ENCODE data around the gene CLIC6.
"Not testable (repeated sequence)": the region's sequence is repeated elsewhere in the genome, so short reads cannot be mapped to it uniquely, and the experiment has no call there.

The CLIC6 gene

DNA sequence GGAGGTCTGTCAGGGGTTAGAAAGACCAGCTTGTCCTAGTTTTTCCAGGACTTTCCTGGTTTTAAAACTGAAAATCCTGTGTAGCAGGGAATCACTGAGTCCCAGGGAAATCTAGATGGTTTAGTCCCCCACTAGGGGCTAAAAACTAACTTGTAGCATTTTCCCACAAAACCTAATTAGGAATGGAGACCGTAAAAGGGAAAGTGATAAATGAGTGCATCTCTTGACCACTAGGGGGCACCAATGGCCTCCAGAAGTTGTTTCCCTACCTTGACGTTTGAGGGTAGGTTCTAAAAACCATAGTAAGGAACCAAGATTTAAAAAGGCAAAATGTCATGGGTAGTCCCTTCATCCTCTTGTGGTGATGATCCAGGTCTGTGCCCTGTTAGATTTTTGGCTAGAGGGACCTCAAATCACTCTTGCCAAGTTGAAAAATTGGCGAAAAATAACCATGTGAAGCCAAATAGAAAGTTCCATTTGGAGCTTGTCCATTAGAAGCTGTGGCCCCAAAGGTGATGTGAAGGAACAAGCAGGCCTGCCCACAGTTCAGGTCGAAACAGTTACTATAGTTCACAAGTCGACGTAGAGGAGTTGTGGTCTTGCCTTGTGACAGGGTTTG lies 24.5 kb downstream of the CLIC6 start:
- peak; percentile 2 for DNase-seq

- no peak for DNase-seq
Observed at GRCh38 chr21:34695434-34695833, 26.6 kb downstream of the CLIC6 start.

DNA sequence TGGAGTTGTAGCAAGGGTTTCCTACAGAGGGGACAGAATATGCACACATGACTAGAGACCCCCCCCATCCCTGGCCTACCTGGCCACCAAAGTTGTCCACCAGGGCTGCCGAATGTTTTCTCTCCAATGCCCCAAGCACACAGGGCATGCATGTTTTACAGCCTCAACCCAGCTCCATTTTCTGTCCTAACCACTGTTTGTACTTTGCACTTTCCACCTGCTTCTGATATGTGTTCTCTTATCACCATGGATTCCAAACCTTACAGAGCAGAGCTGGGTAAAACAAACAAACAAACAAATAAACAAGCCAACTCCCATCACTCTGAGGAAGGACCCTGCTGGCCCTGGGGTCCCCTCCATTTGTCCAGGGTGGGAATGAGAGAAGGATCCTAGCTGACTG lies 27.3 kb downstream of the CLIC6 start:
- no peak for DNase-seq

GRCh38 chr21:34697826-34698225 lies 29.0 kb downstream of the CLIC6 start:
- DNase-seq: no peak

GRCh38 chr21:34698270-34699015 lies 29.6 kb downstream of the CLIC6 start:
- DNase-seq: no peak

- DNase-seq: no peak
Observed at GRCh38 chr21:34700605-34701004, 31.8 kb downstream of the CLIC6 start.

DNA sequence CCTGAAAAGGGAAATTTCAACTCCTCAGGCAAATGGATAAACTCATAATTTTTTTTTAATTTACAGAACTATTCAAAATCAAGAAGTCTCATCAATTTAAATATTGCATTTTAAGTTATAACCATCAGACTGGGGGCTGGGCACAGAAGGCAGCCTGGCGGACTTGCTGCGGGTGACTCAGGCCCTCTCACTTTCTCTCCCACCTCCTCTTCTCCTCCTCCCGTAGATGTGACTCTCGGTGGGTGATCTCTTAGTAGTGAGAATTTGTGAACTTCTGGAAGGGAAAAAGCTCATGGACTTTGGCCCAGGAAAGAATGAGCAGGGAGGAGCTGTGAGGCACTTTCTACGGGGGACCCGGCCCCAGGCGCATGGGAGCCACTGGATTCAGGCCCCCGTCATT lies 32.9 kb downstream of the CLIC6 start:
- no peak for DNase-seq

DNA sequence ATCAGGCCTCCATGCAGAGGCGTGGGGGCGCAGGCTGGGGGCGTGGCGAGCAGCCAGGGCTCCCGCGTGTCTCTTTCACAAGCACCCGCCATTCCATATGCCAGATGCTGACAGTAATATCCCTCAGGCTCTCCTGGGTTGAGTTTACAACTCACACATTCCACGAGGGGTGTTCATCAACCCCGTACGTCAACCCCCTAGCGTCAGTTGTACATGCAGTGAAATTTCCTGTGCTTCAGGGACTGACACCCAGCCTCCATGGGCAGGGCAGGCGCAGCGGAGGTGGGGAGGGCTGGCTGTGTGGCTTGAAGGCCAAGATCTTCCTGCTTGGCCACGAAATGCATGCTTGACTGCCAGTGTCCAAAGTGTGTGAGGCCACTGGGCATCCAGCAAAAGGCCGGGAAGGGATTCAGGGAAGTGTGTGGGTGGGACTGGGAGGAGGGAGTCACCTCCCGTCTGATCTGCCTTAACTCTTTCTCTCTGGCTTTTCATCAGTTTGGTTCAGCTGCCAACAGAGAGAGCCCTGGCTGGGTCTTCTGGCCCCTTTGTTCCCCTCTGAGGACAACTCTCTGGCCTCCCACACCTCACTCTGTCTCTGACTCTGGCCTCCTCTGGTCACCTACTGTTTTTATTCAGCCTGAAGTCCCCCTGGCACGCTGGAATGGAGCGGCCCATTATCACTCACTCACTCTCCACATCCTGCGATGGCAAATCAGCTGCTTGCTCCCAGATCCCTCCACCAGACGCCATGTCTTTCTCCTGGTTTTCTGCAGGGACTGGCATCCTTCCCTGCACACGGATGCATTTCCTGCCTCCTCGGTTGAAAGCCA lies 33.8 kb downstream of the CLIC6 start:
- DNase-seq: no peak

DNA sequence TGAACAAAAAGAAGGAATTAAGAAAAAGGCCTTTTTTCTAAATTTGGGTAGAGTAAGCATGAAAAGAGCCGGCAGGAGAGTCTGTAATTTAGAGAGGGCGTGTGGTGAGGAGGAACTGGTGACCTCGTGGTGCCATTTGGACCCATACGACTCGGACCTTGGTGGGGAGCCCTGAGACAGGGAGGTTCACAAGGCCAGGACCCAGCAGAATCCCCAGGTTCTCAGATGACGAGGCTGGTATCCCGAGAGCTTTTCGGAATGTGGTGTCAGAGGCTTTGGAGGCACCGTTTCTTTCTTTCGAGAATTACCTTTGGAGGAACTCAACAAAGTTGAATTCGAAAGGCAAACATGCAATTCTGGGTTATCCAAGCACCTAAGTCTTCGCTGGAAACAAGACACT lies 34.8 kb downstream of the CLIC6 start:
- no peak for DNase-seq

DNA sequence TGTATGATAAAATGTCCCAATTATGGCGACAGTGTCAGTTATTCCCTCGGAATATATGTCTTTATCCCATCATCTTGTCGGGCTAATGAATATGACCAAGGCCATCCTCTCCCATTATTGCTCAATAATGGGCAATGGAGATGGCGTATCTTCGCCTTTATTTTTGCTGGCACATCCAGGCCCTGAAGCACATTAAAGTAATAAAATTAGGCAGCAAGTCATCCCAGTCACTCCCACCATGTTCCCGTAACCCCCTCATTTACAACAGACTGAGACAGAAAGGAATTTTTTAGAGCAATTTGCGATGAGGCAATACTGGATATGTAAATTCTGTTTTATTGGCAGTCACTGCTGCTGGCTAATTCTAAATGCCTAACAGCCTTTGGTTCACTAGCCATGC lies 35.3 kb downstream of the CLIC6 start:
- no peak for DNase-seq

- no peak for DNase-seq
Observed at GRCh38 chr21:34705011-34705410, 36.2 kb downstream of the CLIC6 start.

GRCh38 chr21:34706337-34706736 lies 37.5 kb downstream of the CLIC6 start:
- DNase-seq: no peak

GRCh38 chr21:34707876-34708325 lies 39.1 kb downstream of the CLIC6 start:
- DNase-seq: no peak

DNA sequence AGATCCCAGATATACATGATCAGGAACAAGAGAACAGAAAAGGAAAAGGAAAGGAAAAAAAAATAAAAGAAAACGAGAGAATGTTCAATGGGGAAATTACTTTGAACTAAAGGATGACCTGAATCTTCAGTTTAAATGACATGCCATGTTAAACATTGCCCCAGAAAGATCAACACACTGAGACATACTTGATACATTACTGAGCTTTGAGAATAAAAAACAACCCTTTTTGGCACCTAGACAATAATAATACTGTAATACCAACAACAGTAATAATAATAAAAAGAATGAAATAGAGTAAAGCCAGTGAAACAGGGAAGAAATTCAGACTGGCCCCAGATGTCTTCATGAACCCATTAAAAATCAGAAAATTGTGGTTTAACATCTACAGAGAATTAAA lies 44.8 kb downstream of the CLIC6 start:
- DNase-seq: no peak

GRCh38 chr21:34715518-34715917 lies 46.7 kb downstream of the CLIC6 start:
- DNase-seq: peak; percentile 11

DNA sequence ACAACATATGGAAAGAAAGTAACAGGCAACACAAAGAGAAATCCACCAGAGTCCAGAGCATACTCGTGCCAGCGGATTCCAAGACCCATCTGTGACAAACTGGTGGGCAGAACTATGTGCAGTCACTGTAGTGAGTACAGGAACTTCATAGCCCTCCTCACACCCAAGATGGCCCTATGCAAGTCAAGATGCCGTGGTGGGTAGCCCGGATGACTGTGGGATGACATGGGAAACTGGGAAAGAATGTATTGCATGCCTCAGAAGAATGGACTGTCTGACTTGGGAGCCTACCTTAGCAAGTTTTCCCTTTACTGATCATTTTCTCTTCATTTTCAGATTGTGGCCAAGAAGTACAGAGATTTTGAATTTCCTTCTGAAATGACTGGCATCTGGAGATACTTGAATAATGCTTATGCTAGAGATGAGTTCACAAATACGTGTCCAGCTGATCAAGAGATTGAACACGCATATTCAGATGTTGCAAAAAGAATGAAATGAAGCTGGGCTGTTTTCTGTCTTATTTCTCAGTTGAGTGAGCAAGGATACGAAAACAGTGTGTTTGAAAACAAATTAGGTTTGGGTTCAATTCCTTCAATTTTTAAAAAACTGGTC lies 47.3 kb downstream of the CLIC6 start:
- no peak for DNase-seq

GRCh38 chr21:34718529-34718928 lies 49.7 kb downstream of the CLIC6 start:
- DNase-seq: not testable (repeated sequence)

DNA sequence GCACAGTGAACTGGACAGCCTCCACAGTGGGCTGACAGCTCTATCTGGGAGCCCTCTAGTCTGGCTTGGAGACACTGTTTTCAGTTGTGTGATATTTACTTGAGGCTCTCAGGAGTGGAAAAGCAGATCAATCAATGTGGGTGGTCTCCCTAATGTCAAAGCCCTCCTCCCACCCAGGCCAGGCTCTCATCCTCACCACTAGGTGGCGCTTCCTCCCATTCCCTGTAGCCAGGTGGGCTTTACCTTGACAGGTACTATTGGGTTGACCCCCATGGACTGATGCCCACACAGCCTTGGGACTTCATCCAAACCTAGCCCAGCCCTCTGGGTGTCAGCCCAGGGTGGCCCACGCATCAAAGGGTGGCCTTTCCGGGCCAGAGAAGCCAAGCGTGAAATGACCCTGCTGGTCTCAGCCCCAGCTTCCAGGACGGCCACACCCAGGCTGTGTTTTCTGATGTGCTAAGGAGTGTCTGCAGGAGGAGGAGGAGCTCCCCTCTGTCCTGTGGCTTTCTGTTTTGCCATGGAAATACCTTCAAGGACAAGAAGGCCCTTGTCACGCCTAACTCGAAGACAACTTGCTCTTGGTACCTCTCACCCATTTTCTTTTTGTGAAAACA lies 54.0 kb downstream of the CLIC6 start:
- DNase-seq: no peak

DNA sequence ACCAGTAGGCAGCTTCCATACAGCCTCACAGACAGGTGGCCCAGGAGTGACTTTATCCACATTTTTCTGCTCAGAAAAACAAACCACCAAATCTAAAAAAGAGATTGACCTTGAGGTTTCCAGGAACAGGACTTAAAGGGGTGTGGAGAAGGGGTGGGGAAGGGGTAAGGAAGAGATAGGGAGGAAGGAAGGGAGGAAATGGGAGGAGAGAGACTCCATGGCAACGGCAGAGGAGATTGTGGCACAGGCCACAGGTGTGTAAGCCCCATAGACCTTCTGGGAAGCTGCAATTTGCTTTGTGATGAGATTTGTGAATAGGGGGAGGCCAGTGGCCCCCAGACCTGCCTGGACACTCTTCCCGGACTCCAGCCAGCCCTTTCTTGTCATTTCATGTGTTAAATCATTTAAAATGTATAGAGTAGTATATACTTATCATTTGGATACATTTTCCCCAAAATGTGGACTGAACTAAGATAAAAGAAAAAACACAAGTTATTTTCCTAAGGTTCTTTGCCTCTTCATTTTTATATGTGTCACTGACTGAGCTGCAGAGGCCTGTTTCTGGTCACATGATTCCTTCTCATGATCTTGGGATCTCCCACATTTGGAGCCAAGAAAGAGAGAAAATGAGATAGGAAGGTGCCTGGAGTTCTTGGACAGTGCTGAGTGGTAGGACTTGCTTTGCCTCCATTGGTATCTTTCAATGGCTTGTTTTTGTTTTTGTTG lies 55.5 kb downstream of the CLIC6 start:
- DNase-seq: no peak

DNA sequence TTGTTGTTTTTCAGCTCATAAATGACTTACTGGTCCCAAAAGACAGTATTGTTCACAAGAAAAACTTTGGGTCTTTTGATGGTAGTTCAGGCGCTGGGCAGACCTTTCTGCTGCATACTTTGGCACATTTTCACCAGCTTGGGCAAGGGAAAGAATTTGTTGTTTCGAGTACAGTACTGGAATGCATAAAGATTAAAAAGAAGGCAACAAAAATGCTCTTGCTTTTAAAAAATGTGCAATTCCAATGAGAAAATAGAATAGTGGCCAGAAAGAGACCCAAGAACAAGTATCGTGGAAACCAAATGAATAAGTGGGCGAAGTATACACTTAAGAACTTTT lies 56.0 kb downstream of the CLIC6 start:
- no peak for DNase-seq

DNA sequence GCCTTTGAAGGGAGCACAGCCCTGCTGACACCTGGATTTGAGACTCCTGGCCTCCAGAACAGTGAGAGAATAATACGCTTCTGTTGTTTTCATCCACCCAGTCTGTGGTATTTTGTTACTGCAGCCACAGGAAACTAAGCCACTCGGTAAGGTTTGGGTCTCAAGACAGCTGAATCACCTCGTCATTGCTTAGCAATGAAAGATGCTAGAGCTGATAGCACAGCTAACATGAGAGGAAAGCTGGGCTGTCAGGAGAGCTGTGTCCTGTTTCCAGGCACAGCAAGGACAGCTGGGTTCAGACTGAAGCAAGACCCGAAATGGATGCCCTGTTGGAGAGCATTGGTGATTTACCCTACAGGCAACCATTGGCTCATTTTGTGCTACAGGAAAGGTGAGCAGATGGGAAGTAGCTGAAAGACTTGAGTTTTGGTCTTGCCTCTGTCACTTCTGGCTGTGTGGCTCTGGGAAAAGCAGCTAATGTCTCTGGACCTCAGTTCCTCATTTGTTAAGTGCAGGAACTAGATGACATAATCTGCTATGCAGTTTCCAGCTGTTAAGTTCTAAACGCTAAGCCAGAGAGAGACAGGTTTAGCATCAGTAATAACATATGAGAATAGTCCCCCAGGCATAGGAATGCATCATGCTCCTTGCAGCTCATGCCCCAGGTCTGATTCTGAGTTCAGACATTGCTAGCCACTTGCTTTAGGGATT lies 58.0 kb downstream of the CLIC6 start:
- DNase-seq: no peak

DNA sequence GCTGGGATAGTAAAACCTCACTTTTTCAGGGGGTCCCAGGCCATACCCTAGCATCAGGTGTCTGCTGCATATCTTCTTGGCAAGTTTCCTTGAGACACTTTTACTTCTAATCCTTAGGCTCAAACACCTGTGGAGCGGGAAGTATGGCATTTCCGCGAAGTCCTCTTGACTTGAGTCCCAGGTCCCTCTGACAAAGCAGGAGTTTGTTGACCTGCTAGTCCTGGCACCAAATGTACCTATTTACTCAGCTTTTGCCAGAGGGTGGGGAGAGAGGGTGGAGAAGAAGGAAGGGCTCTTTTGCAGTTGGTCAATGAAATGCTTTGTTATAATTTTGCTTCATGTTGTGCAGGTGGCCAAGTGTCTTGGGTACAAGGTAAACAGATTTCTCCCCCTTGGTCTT lies 59.7 kb downstream of the CLIC6 start:
- no peak for DNase-seq

Measured in NCI-H524 treated with DMSO at 0.1 percent for 48 hours (cell line).